ENCODE data around the gene CDHR2. TPM values are rescaled to one million over a fixed set of nuclear protein-coding genes. Genes with fewer than 3 reads are reported as not detected.

CDHR2 gene
- total RNA-seq, 1 donor, result under 0.01 TPM

DNA sequence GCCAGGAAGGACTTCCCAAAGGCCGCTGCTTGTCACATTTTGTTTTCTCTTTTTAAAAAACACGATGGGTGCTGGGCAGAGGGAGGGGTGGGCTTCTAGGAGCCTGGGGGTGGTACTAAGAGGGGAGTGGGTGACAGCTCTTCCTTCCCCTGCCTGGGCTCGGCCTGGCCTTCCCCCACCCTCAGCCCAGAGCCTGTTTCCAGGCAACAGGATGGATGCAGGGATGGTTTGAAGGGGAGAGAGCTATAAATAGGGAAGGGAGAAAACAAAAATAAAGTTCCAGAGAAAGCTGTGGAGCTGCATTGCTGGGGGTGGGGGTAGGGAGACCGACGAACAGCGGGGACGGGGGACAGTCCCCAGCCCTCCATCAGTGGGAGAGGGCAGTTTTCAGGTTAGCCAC lies 67.4 kb downstream of the CDHR2 start:
- Histone ChIP-seq H3K27ac (ENCODE audit: low read depth, low read length) (no peak overlapping the region), H3K9me3 (ENCODE audit: low read depth, low read length) (no peaks in the 10 kb centered on the region), H3K36me3 (ENCODE audit: insufficient read depth, low read length) (no peaks in the 10 kb centered on the region), H3K4me1 (ENCODE audit: insufficient read depth, low read length) (peaks cover 21% of the 10 kb centered on the region), H4K20me1 (ENCODE audit: insufficient read depth, low read length) (no peaks in the 10 kb centered on the region), H3K79me2 (ENCODE audit: insufficient read depth, low read length) (no peaks in the 10 kb centered on the region), H3K4me3 (ENCODE audit: insufficient read depth, low read length) (no peak overlapping the region), H3K4me2 (ENCODE audit: insufficient read depth, low read length) (no peak overlapping the region), H2AFZ (ENCODE audit: low read length) (no peak overlapping the region), H3K27me3 (ENCODE audit: insufficient read depth, low read length) (peaks cover 48% of the 10 kb centered on the region)
- TF ChIP-seq, protein P1, sequence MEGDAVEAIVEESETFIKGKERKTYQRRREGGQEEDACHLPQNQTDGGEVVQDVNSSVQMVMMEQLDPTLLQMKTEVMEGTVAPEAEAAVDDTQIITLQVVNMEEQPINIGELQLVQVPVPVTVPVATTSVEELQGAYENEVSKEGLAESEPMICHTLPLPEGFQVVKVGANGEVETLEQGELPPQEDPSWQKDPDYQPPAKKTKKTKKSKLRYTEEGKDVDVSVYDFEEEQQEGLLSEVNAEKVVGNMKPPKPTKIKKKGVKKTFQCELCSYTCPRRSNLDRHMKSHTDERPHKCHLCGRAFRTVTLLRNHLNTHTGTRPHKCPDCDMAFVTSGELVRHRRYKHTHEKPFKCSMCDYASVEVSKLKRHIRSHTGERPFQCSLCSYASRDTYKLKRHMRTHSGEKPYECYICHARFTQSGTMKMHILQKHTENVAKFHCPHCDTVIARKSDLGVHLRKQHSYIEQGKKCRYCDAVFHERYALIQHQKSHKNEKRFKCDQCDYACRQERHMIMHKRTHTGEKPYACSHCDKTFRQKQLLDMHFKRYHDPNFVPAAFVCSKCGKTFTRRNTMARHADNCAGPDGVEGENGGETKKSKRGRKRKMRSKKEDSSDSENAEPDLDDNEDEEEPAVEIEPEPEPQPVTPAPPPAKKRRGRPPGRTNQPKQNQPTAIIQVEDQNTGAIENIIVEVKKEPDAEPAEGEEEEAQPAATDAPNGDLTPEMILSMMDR (IDR thresholded peaks at IDR 0.05; ENCODE audit: extremely low read depth, low read depth, low read length), result no peak
- no peak for DNase-seq (ENCODE audit: insufficient read length, low spot score, missing footprints)

DNA sequence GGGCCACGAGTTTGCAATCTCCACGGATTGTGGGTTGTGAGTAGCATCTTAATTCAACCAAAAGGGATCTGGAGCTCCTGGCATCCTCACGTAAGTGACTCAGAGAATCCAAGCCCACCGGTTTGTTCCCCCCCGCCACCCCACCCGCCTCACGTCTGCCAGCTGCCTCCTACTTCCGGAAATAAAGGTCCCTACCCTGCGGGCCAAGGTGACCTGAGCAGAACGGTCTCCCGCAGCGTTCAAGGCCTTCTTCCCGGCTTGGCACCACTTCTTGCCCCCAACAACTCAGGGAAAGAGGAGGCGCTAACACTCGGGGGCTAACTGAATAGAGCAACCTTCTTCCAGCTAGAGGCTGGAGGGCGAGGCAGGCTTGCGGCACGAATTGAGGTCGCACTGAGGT lies 69.6 kb downstream of the CDHR2 start:
- DNase-seq (ENCODE audit: insufficient read length, low spot score, missing footprints), result no peak
- no peaks in the 10 kb centered on the region for H3K9me3 ChIP-seq (ENCODE audit: low read depth, low read length)
- H3K36me3 ChIP-seq (ENCODE audit: insufficient read depth, low read length), result no peaks in the 10 kb centered on the region
- peak overlapping the region; percentile 40 for H3K4me3 ChIP-seq (ENCODE audit: insufficient read depth, low read length)
- H3K27me3 ChIP-seq (ENCODE audit: insufficient read depth, low read length), result peaks cover 56% of the 10 kb centered on the region
- TF ChIP-seq, protein P1 (IDR thresholded peaks at IDR 0.05; ENCODE audit: extremely low read depth, low read depth, low read length), result no peak
- no peak overlapping the region for H3K27ac ChIP-seq (ENCODE audit: low read depth, low read length)
- peaks cover 15% of the 10 kb centered on the region for H3K4me1 ChIP-seq (ENCODE audit: insufficient read depth, low read length)
- no peaks in the 10 kb centered on the region for H3K79me2 ChIP-seq (ENCODE audit: insufficient read depth, low read length)
- no peaks in the 10 kb centered on the region for H4K20me1 ChIP-seq (ENCODE audit: insufficient read depth, low read length)
- peak overlapping the region; percentile 68 for H2AFZ ChIP-seq (ENCODE audit: low read length)
- peak overlapping the region; percentile 53 for H3K4me2 ChIP-seq (ENCODE audit: insufficient read depth, low read length)

DNA sequence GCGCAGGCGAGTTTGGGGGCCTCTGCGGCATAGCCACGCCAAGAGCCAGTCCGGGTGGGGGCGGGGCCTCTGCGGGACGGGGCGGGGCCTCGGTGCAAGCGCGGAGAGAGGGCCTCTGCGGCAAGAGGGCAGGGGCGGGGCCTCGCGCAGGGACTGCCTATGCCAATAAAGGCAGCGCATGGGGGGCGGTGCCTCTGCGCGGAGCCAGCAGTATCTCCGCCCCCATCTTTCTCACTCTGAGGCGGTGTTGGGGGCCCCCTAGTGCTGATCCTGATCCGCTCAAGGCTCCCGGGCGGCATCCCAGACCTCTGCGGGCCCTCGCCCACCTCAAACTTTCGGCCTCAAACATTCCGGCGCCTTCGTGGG lies 70.0 kb downstream of the CDHR2 start:
- Histone ChIP-seq H4K20me1 (ENCODE audit: insufficient read depth, low read length) (no peaks in the 10 kb centered on the region), H3K9me3 (ENCODE audit: low read depth, low read length) (no peaks in the 10 kb centered on the region), H3K4me3 (ENCODE audit: insufficient read depth, low read length) (peak overlapping the region; percentile 40), H3K4me2 (ENCODE audit: insufficient read depth, low read length) (peak overlapping the region; percentile 53), H3K27me3 (ENCODE audit: insufficient read depth, low read length) (peaks cover 60% of the 10 kb centered on the region), H3K79me2 (ENCODE audit: insufficient read depth, low read length) (no peaks in the 10 kb centered on the region), H2AFZ (ENCODE audit: low read length) (peak overlapping the region; percentile 68), H3K36me3 (ENCODE audit: insufficient read depth, low read length) (no peaks in the 10 kb centered on the region), H3K4me1 (ENCODE audit: insufficient read depth, low read length) (peaks cover 11% of the 10 kb centered on the region), H3K27ac (ENCODE audit: low read depth, low read length) (no peak overlapping the region)
- TF ChIP-seq, protein P1 (IDR thresholded peaks at IDR 0.05; ENCODE audit: extremely low read depth, low read depth, low read length), result peak; percentile 52
- DNase-seq (ENCODE audit: insufficient read length, low spot score, missing footprints), result peak; percentile 97

DNA sequence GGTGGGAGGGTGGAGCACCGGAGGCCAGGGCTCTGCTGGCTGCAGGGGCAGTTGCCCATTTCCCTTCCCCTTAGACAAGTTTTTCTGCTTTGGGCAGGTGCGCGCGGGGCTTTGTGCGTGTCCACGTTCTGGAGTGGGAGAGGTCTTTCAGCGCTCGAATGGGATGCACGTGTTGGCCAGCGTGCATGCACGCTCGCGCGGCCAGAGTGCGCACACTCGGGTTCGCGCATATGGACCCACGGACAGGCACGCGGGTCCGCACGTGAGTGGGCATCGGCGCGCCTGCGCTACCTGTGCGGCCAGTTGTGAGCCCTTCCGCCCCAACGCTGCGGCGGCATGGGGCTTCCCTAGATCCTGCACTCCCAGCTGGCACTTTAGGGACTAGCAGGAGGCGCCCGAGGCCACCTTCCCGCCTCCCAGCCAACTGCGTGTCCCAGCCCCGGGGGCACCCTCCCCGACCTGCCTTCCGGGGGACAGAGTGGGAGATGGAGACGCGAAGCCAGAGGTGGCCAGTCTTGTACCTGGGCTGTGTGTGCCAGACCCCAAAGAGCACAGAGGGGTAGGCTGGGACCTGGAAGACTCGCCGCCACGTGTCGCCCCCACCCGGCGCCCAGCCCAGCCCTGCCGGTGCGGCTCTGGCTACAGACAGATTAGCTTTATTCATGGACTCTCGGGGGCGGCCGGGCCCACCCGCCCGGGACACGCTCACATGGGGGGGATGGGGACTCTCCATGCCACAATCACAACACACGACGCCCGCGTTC lies 70.6 kb downstream of the CDHR2 start:
- TF ChIP-seq, protein P1 (IDR thresholded peaks at IDR 0.05; ENCODE audit: extremely low read depth, low read depth, low read length), result no peak
- Histone ChIP-seq H3K9me3 (ENCODE audit: low read depth, low read length) (no peaks in the 10 kb centered on the region), H3K4me1 (ENCODE audit: insufficient read depth, low read length) (peaks cover 6% of the 10 kb centered on the region), H3K79me2 (ENCODE audit: insufficient read depth, low read length) (no peaks in the 10 kb centered on the region), H3K36me3 (ENCODE audit: insufficient read depth, low read length) (no peaks in the 10 kb centered on the region), H3K4me3 (ENCODE audit: insufficient read depth, low read length) (no peak overlapping the region), H3K27me3 (ENCODE audit: insufficient read depth, low read length) (peaks cover 62% of the 10 kb centered on the region), H2AFZ (ENCODE audit: low read length) (no peak overlapping the region), H3K4me2 (ENCODE audit: insufficient read depth, low read length) (peak overlapping the region; percentile 53), H3K27ac (ENCODE audit: low read depth, low read length) (no peak overlapping the region), H4K20me1 (ENCODE audit: insufficient read depth, low read length) (no peaks in the 10 kb centered on the region)
- peak; percentile 80 for DNase-seq (ENCODE audit: insufficient read length, low spot score, missing footprints)

Measured in osteoblast (primary cell).